HL-60 (cell line): ENCODE measurements around the gene ANKRD6.

Experiments used
- DNase-seq, 2 experiments: peaks; one replicate each; pipeline ENCODE4 v3.0.0-alpha.2; 2010 to 2020; ENCODE audit warnings: low read depth in 1 of 2, low spot score in 1 of 2
- H3K27ac ChIP-seq: fragments of 250-450 bp; sonication (Bioruptor Pico); replicated peaks from 2 replicates; pipeline ENCODE4 v1.5.1; 2020; ENCODE audit warnings: mild to moderate bottlenecking, moderate library complexity
- H3K27me3 ChIP-seq: fragments of 250-450 bp; sonication (Bioruptor Pico); 2 replicates; pipeline ENCODE4 v1.5.1; 2021; ENCODE audit warnings: mild to moderate bottlenecking, moderate library complexity; ENCODE audit not compliant: insufficient read depth, poor library complexity, severe bottlenecking
- H3K4me3 ChIP-seq: replicated peaks from 2 replicates; pipeline ENCODE4 v1.5.1; 2011; ENCODE audit warnings: mild to moderate bottlenecking, control low read depth, low read length; ENCODE audit not compliant: insufficient read depth
- CTCF ChIP-seq: IDR thresholded peaks from one replicate; pipeline ENCODE4 v1.5.1; 2011; ENCODE audit warnings: low read length, control low read depth, inconsistent platforms; ENCODE audit not compliant: insufficient read depth
- GABPA ChIP-seq: IDR thresholded peaks from 2 replicates; pipeline ENCODE4 v1.6.1; 2012; ENCODE audit warnings: low read depth
- POLR2AphosphoS5 ChIP-seq: IDR thresholded peaks from 2 replicates; pipeline ENCODE4 v1.6.1; 2012; ENCODE audit warnings: low read depth
- REST ChIP-seq: IDR thresholded peaks from 2 replicates; pipeline ENCODE4 v1.6.1; 2012; ENCODE audit warnings: low read depth; ENCODE audit not compliant: insufficient replicate concordance
- SPI1 ChIP-seq: IDR thresholded peaks from 2 replicates; pipeline ENCODE4 v1.6.1; 2012; ENCODE audit warnings: low read depth, mild to moderate bottlenecking, borderline replicate concordance

Gene ANKRD6

DNA sequence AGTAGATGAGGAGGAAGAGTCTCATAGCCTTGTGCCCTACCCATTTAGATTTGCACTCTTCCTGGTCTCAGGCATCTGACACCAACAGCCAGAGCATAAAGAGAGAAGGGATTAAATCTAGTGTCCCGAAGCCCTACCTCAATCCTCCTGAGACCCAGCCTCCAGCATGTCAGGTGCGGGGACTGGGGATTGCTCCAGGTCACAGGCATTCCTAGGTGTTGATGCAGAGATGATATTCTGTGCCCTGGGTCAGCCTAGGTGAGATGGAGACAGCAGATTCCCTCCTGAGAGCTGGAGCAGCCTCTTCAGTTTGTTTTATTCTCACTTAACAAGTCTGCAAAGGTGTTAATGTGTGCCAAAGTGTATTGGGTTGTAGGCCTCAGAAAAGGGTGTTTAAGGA is 89.8 kb downstream of the ANKRD6 start:
- no peak for TF ChIP-seq CTCF
- TF ChIP-seq POLR2AphosphoS5: no peak
- TF ChIP-seq SPI1: no peak
- TF ChIP-seq GABPA: no peak
- TF ChIP-seq REST: no peak
- Histone ChIP-seq H3K4me3 (no peak overlapping the region), H3K27me3 (no peaks in the 10 kb centered on the region), H3K27ac (no peak overlapping the region)
- DNase-seq: no peak

GRCh38 chr6:89525786-89526562 is 93.0 kb downstream of the ANKRD6 start:
- no peak overlapping the region for H3K27ac ChIP-seq
- TF ChIP-seq GABPA (no peak), REST (no peak), POLR2AphosphoS5 (no peak), CTCF (no peak), SPI1 (no peak)
- DNase-seq: no peak
- H3K27me3 ChIP-seq: no peaks in the 10 kb centered on the region
- no peak overlapping the region for H3K4me3 ChIP-seq

GRCh38 chr6:89526563-89526869 is 93.6 kb downstream of the ANKRD6 start:
- no peak overlapping the region for H3K27ac ChIP-seq
- TF ChIP-seq SPI1 (no peak), REST (no peak), POLR2AphosphoS5 (no peak)
- no peak overlapping the region for H3K4me3 ChIP-seq
- no peak for DNase-seq
- no peaks in the 10 kb centered on the region for H3K27me3 ChIP-seq
